KMS-11 (cell line): ENCODE results near the gene MYOM3.

Experiments
- H2AFZ ChIP-seq: fragments of 200-600 bp; sonication (generic); 2 replicates; pipeline ENCODE4 v1.6.1; 2016; ENCODE audit warnings: antibody characterized with exemption, mixed run types, low read depth
- H3K27ac ChIP-seq: fragments of 200-600 bp; sonication (generic); 2 replicates; pipeline ENCODE4 v1.6.1; 2016; ENCODE audit warnings: mild to moderate bottlenecking, mixed run types
- H3K27me3 ChIP-seq: fragments of 200-600 bp; sonication (generic); 2 replicates; pipeline ENCODE4 v1.6.1; 2017; ENCODE audit warnings: mild to moderate bottlenecking, low read depth, mixed run types, moderate library complexity; ENCODE audit not compliant: insufficient read depth
- H3K36me3 ChIP-seq: fragments of 200-600 bp; sonication (generic); 2 replicates; pipeline ENCODE4 v1.6.1; 2017; ENCODE audit warnings: mild to moderate bottlenecking, mixed run types; ENCODE audit not compliant: insufficient read depth
- H3K4me1 ChIP-seq: fragments of 200-600 bp; sonication (generic); 2 replicates; pipeline ENCODE4 v1.6.1; 2016; ENCODE audit warnings: mild to moderate bottlenecking, low read depth, mixed run types; ENCODE audit not compliant: poor library complexity, severe bottlenecking
- H3K4me2 ChIP-seq: fragments of 200-600 bp; sonication (generic); 2 replicates; pipeline ENCODE4 v1.7.0; 2016; ENCODE audit warnings: mild to moderate bottlenecking, mixed run types
- H3K4me3 ChIP-seq: fragments of 200-600 bp; sonication (generic); IDR thresholded peaks from 2 replicates; pipeline ENCODE4 v1.6.1; 2017; ENCODE audit warnings: low read depth, low read length, mixed read lengths; ENCODE audit not compliant: insufficient read depth
- H3K79me2 ChIP-seq: fragments of 200-600 bp; sonication (generic); 2 replicates; pipeline ENCODE4 v1.6.1; 2016; ENCODE audit warnings: low read depth, mixed run types; ENCODE audit not compliant: insufficient read depth
- H3K9ac ChIP-seq: fragments of 200-600 bp; sonication (generic); 2 replicates; pipeline ENCODE4 v1.6.1; 2016; ENCODE audit warnings: mild to moderate bottlenecking, mixed run types
- H4K20me1 ChIP-seq: fragments of 200-600 bp; sonication (generic); 2 replicates; pipeline ENCODE4 v1.6.1; 2016; ENCODE audit warnings: mild to moderate bottlenecking, mixed run types; ENCODE audit not compliant: insufficient read depth
- TF ChIP-seq, protein P1 (sequence below): fragments of 200-600 bp; sonication (generic); conservative IDR thresholded peaks from 2 replicates; pipeline ENCODE4 v1.6.1; 2017; ENCODE audit warnings: low read depth, mild to moderate bottlenecking, antibody characterized with exemption, low read length, moderate library complexity, mixed read lengths

Gene MYOM3

DNA sequence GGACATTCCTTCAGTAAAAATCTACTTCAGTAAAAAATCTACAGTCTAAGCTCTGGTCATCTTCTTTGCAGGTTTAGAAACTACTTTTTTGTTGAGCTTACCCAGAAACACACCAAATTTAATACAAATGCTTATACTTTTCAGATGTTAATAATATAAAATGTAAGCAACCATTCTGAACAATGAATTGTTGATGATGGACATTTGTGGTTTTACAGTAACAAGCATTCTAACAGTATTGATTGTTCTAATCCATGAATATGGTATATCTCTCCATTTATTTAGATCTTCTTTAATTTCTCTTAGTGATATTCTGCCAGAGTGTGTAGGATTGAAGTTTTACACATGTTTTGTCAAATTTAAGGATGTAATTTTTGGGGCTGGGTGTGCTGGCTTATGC lies 104.9 kb downstream of the MYOM3 start:
- Histone ChIP-seq H3K36me3 (no peaks in the 10 kb centered on the region), H4K20me1 (no peaks in the 10 kb centered on the region), H2AFZ (no peak overlapping the region), H3K4me1 (peaks cover 7% of the 10 kb centered on the region), H3K4me3 (no peak overlapping the region), H3K27ac (no peak overlapping the region), H3K4me2 (no peak overlapping the region), H3K9ac (no peak overlapping the region), H3K27me3 (no peaks in the 10 kb centered on the region), H3K79me2 (no peaks in the 10 kb centered on the region)
- TF ChIP-seq, protein P1, sequence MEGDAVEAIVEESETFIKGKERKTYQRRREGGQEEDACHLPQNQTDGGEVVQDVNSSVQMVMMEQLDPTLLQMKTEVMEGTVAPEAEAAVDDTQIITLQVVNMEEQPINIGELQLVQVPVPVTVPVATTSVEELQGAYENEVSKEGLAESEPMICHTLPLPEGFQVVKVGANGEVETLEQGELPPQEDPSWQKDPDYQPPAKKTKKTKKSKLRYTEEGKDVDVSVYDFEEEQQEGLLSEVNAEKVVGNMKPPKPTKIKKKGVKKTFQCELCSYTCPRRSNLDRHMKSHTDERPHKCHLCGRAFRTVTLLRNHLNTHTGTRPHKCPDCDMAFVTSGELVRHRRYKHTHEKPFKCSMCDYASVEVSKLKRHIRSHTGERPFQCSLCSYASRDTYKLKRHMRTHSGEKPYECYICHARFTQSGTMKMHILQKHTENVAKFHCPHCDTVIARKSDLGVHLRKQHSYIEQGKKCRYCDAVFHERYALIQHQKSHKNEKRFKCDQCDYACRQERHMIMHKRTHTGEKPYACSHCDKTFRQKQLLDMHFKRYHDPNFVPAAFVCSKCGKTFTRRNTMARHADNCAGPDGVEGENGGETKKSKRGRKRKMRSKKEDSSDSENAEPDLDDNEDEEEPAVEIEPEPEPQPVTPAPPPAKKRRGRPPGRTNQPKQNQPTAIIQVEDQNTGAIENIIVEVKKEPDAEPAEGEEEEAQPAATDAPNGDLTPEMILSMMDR: no peak
